Measurements from ENCODE around the gene TNXB. TPM values are rescaled to one million over a fixed set of nuclear protein-coding genes. Genes with fewer than 3 reads are reported as not detected.
"Not testable (repeated sequence)": the region's sequence is repeated elsewhere in the genome, so short reads cannot be mapped to it uniquely, and the experiment has no call there.

TNXB gene
- total and polyA plus RNA-seq, 2 donors (not counting 1 experiment from before 2014, with no cell fraction given) = 8.1 to 63.9 TPM

GRCh38 chr6:32010856-32011530, 98.1 kb downstream of the TNXB start:
- H3K27me3 ChIP-seq (ENCODE audit: control insufficient read depth, insufficient read depth, low read length); H3K4me3 ChIP-seq (replicated peaks in 1 of 4; ENCODE audit: control extremely low read depth in 1 of 4, insufficient read depth in 1 of 4, low read depth in 3 of 4, low read length in 4 of 4); H4K20me1 ChIP-seq (ENCODE audit: control insufficient read depth, extremely low read depth, insufficient read depth, low read length); H2AFZ ChIP-seq (ENCODE audit: low read length); DNase-seq (ENCODE audit: low read depth in 2 of 2); H3K27ac ChIP-seq (ENCODE audit: insufficient read depth, low read length); H3K4me1 ChIP-seq (ENCODE audit: control insufficient read depth, extremely low read depth, insufficient read depth, low read length); H3K4me2 ChIP-seq (ENCODE audit: extremely low read depth, insufficient read depth, low read length); H3K79me2 ChIP-seq (ENCODE audit: control insufficient read depth, insufficient read depth, low read length); H3K9ac ChIP-seq (ENCODE audit: insufficient read depth, low read length); H3K9me3 ChIP-seq (ENCODE audit: control insufficient read depth, insufficient read depth, low read depth, low read length); H3K36me3 ChIP-seq (ENCODE audit: control insufficient read depth, insufficient read depth, low read length): not testable (repeated sequence)

GRCh38 chr6:32009537-32009936, 99.6 kb downstream of the TNXB start:
- H3K36me3 ChIP-seq (ENCODE audit: control insufficient read depth, insufficient read depth, low read length); H2AFZ ChIP-seq (ENCODE audit: low read length); H3K4me2 ChIP-seq (ENCODE audit: extremely low read depth, insufficient read depth, low read length); H3K79me2 ChIP-seq (ENCODE audit: control insufficient read depth, insufficient read depth, low read length); H3K27ac ChIP-seq (ENCODE audit: insufficient read depth, low read length); H3K27me3 ChIP-seq (ENCODE audit: control insufficient read depth, insufficient read depth, low read length); DNase-seq (ENCODE audit: low read depth in 2 of 2); H3K4me1 ChIP-seq (ENCODE audit: control insufficient read depth, extremely low read depth, insufficient read depth, low read length); H4K20me1 ChIP-seq (ENCODE audit: control insufficient read depth, extremely low read depth, insufficient read depth, low read length); H3K4me3 ChIP-seq (replicated peaks in 1 of 4; ENCODE audit: control extremely low read depth in 1 of 4, insufficient read depth in 1 of 4, low read depth in 3 of 4, low read length in 4 of 4); H3K9me3 ChIP-seq (ENCODE audit: control insufficient read depth, insufficient read depth, low read depth, low read length); H3K9ac ChIP-seq (ENCODE audit: insufficient read depth, low read length): not testable (repeated sequence)

GRCh38 chr6:32008616-32009015, 100.5 kb downstream of the TNXB start:
- H3K9me3 ChIP-seq (ENCODE audit: control insufficient read depth, insufficient read depth, low read depth, low read length); H3K79me2 ChIP-seq (ENCODE audit: control insufficient read depth, insufficient read depth, low read length); H3K36me3 ChIP-seq (ENCODE audit: control insufficient read depth, insufficient read depth, low read length); H3K9ac ChIP-seq (ENCODE audit: insufficient read depth, low read length); H3K4me3 ChIP-seq (replicated peaks in 1 of 4; ENCODE audit: control extremely low read depth in 1 of 4, insufficient read depth in 1 of 4, low read depth in 3 of 4, low read length in 4 of 4); H3K27me3 ChIP-seq (ENCODE audit: control insufficient read depth, insufficient read depth, low read length); H3K4me2 ChIP-seq (ENCODE audit: extremely low read depth, insufficient read depth, low read length); H2AFZ ChIP-seq (ENCODE audit: low read length); DNase-seq (ENCODE audit: low read depth in 2 of 2); H3K4me1 ChIP-seq (ENCODE audit: control insufficient read depth, extremely low read depth, insufficient read depth, low read length); H3K27ac ChIP-seq (ENCODE audit: insufficient read depth, low read length); H4K20me1 ChIP-seq (ENCODE audit: control insufficient read depth, extremely low read depth, insufficient read depth, low read length): not testable (repeated sequence)

GRCh38 chr6:32008037-32008436, 101.1 kb downstream of the TNXB start:
- H3K4me2 ChIP-seq (ENCODE audit: extremely low read depth, insufficient read depth, low read length); H3K79me2 ChIP-seq (ENCODE audit: control insufficient read depth, insufficient read depth, low read length); H3K9me3 ChIP-seq (ENCODE audit: control insufficient read depth, insufficient read depth, low read depth, low read length); H3K36me3 ChIP-seq (ENCODE audit: control insufficient read depth, insufficient read depth, low read length); H4K20me1 ChIP-seq (ENCODE audit: control insufficient read depth, extremely low read depth, insufficient read depth, low read length); H3K27ac ChIP-seq (ENCODE audit: insufficient read depth, low read length); H2AFZ ChIP-seq (ENCODE audit: low read length); DNase-seq (ENCODE audit: low read depth in 2 of 2); H3K27me3 ChIP-seq (ENCODE audit: control insufficient read depth, insufficient read depth, low read length); H3K4me1 ChIP-seq (ENCODE audit: control insufficient read depth, extremely low read depth, insufficient read depth, low read length); H3K9ac ChIP-seq (ENCODE audit: insufficient read depth, low read length); H3K4me3 ChIP-seq (replicated peaks in 1 of 4; ENCODE audit: control extremely low read depth in 1 of 4, insufficient read depth in 1 of 4, low read depth in 3 of 4, low read length in 4 of 4): not testable (repeated sequence)

- H3K79me2 ChIP-seq (ENCODE audit: control insufficient read depth, insufficient read depth, low read length); H3K27me3 ChIP-seq (ENCODE audit: control insufficient read depth, insufficient read depth, low read length); H3K9ac ChIP-seq (ENCODE audit: insufficient read depth, low read length); H3K36me3 ChIP-seq (ENCODE audit: control insufficient read depth, insufficient read depth, low read length); H3K9me3 ChIP-seq (ENCODE audit: control insufficient read depth, insufficient read depth, low read depth, low read length); DNase-seq (ENCODE audit: low read depth in 2 of 2); H3K4me2 ChIP-seq (ENCODE audit: extremely low read depth, insufficient read depth, low read length); H3K4me3 ChIP-seq (replicated peaks in 1 of 4; ENCODE audit: control extremely low read depth in 1 of 4, insufficient read depth in 1 of 4, low read depth in 3 of 4, low read length in 4 of 4); H4K20me1 ChIP-seq (ENCODE audit: control insufficient read depth, extremely low read depth, insufficient read depth, low read length); H3K4me1 ChIP-seq (ENCODE audit: control insufficient read depth, extremely low read depth, insufficient read depth, low read length); H3K27ac ChIP-seq (ENCODE audit: insufficient read depth, low read length); H2AFZ ChIP-seq (ENCODE audit: low read length): not testable (repeated sequence)
Observed at GRCh38 chr6:32007086-32007485, 102.1 kb downstream of the TNXB start.

GRCh38 chr6:32005991-32006529, 103.1 kb downstream of the TNXB start:
- not testable (repeated sequence) for H3K9me3 ChIP-seq (ENCODE audit: control insufficient read depth, insufficient read depth, low read depth, low read length); H2AFZ ChIP-seq (ENCODE audit: low read length); H3K4me3 ChIP-seq (replicated peaks in 1 of 4; ENCODE audit: control extremely low read depth in 1 of 4, insufficient read depth in 1 of 4, low read depth in 3 of 4, low read length in 4 of 4); DNase-seq (ENCODE audit: low read depth in 2 of 2); H4K20me1 ChIP-seq (ENCODE audit: control insufficient read depth, extremely low read depth, insufficient read depth, low read length); H3K79me2 ChIP-seq (ENCODE audit: control insufficient read depth, insufficient read depth, low read length); H3K4me2 ChIP-seq (ENCODE audit: extremely low read depth, insufficient read depth, low read length); H3K27ac ChIP-seq (ENCODE audit: insufficient read depth, low read length); H3K27me3 ChIP-seq (ENCODE audit: control insufficient read depth, insufficient read depth, low read length); H3K9ac ChIP-seq (ENCODE audit: insufficient read depth, low read length); H3K4me1 ChIP-seq (ENCODE audit: control insufficient read depth, extremely low read depth, insufficient read depth, low read length); H3K36me3 ChIP-seq (ENCODE audit: control insufficient read depth, insufficient read depth, low read length)

GRCh38 chr6:32005538-32005880, 103.6 kb downstream of the TNXB start:
- not testable (repeated sequence) for H3K27me3 ChIP-seq (ENCODE audit: control insufficient read depth, insufficient read depth, low read length); H3K4me2 ChIP-seq (ENCODE audit: extremely low read depth, insufficient read depth, low read length); H3K4me1 ChIP-seq (ENCODE audit: control insufficient read depth, extremely low read depth, insufficient read depth, low read length); H3K27ac ChIP-seq (ENCODE audit: insufficient read depth, low read length); H3K79me2 ChIP-seq (ENCODE audit: control insufficient read depth, insufficient read depth, low read length); H3K9ac ChIP-seq (ENCODE audit: insufficient read depth, low read length); DNase-seq (ENCODE audit: low read depth in 2 of 2); H3K4me3 ChIP-seq (replicated peaks in 1 of 4; ENCODE audit: control extremely low read depth in 1 of 4, insufficient read depth in 1 of 4, low read depth in 3 of 4, low read length in 4 of 4); H3K9me3 ChIP-seq (ENCODE audit: control insufficient read depth, insufficient read depth, low read depth, low read length); H4K20me1 ChIP-seq (ENCODE audit: control insufficient read depth, extremely low read depth, insufficient read depth, low read length); H3K36me3 ChIP-seq (ENCODE audit: control insufficient read depth, insufficient read depth, low read length); H2AFZ ChIP-seq (ENCODE audit: low read length)
